KMS-11 (cell line): Measurements from ENCODE around the gene LAT.
"Not testable (repeated sequence)": the region's sequence is repeated elsewhere in the genome, so short reads cannot be mapped to it uniquely, and the experiment has no call there.

Experiments
- H2AFZ ChIP-seq: fragments of 200-600 bp; sonication (generic); 2 replicates; pipeline ENCODE4 v1.6.1; 2016; ENCODE audit warnings: antibody characterized with exemption, mixed run types, low read depth
- H3K27ac ChIP-seq: fragments of 200-600 bp; sonication (generic); 2 replicates; pipeline ENCODE4 v1.6.1; 2016; ENCODE audit warnings: mild to moderate bottlenecking, mixed run types
- H3K27me3 ChIP-seq: fragments of 200-600 bp; sonication (generic); 2 replicates; pipeline ENCODE4 v1.6.1; 2017; ENCODE audit warnings: mild to moderate bottlenecking, low read depth, mixed run types, moderate library complexity; ENCODE audit not compliant: insufficient read depth
- H3K36me3 ChIP-seq: fragments of 200-600 bp; sonication (generic); 2 replicates; pipeline ENCODE4 v1.6.1; 2017; ENCODE audit warnings: mild to moderate bottlenecking, mixed run types; ENCODE audit not compliant: insufficient read depth
- H3K4me1 ChIP-seq: fragments of 200-600 bp; sonication (generic); 2 replicates; pipeline ENCODE4 v1.6.1; 2016; ENCODE audit warnings: mild to moderate bottlenecking, low read depth, mixed run types; ENCODE audit not compliant: poor library complexity, severe bottlenecking
- H3K4me2 ChIP-seq: fragments of 200-600 bp; sonication (generic); 2 replicates; pipeline ENCODE4 v1.7.0; 2016; ENCODE audit warnings: mild to moderate bottlenecking, mixed run types
- H3K4me3 ChIP-seq: fragments of 200-600 bp; sonication (generic); IDR thresholded peaks from 2 replicates; pipeline ENCODE4 v1.6.1; 2017; ENCODE audit warnings: low read depth, low read length, mixed read lengths; ENCODE audit not compliant: insufficient read depth
- H3K79me2 ChIP-seq: fragments of 200-600 bp; sonication (generic); 2 replicates; pipeline ENCODE4 v1.6.1; 2016; ENCODE audit warnings: low read depth, mixed run types; ENCODE audit not compliant: insufficient read depth
- H3K9ac ChIP-seq: fragments of 200-600 bp; sonication (generic); 2 replicates; pipeline ENCODE4 v1.6.1; 2016; ENCODE audit warnings: mild to moderate bottlenecking, mixed run types
- H4K20me1 ChIP-seq: fragments of 200-600 bp; sonication (generic); 2 replicates; pipeline ENCODE4 v1.6.1; 2016; ENCODE audit warnings: mild to moderate bottlenecking, mixed run types; ENCODE audit not compliant: insufficient read depth
- CTCF ChIP-seq: fragments of 200-600 bp; sonication (generic); conservative IDR thresholded peaks from 2 replicates; pipeline ENCODE4 v1.6.1; 2017; ENCODE audit warnings: low read depth, mild to moderate bottlenecking, antibody characterized with exemption, low read length, moderate library complexity, mixed read lengths

Gene LAT

GRCh38 chr16:28974437-28975157, 10.3 kb upstream of the LAT start, which contains the start of gene SPNS1:
TSS of gene SPNS1 (plus strand) at chr16:28974778. CDS start at chr16:28975152, 374 bp downstream.
- peaks cover 14% of the 10 kb centered on the region for H3K4me1 ChIP-seq
- no peak for TF ChIP-seq CTCF
- H3K4me3 ChIP-seq: peak within 1 kb of the TSS; percentile 44
- no peaks in the 10 kb centered on the region for H4K20me1 ChIP-seq
- H3K79me2 ChIP-seq: no peaks in the 10 kb centered on the region
- H2AFZ ChIP-seq: peak within 1 kb of the TSS; percentile 92
- H3K27me3 ChIP-seq: no peaks in the 10 kb centered on the region
- H3K27ac ChIP-seq: peak within 1 kb of the TSS; percentile 15; the same call in 1 of the 2 replicates
- H3K4me2 ChIP-seq: peak within 1 kb of the TSS; percentile 88
- no peaks in the 10 kb centered on the region for H3K36me3 ChIP-seq
- peak within 1 kb of the TSS; percentile 72 for H3K9ac ChIP-seq

GRCh38 chr16:28975158-28975599, 9.7 kb upstream of the LAT start:
- Histone ChIP-seq H3K4me3 (peak overlapping the region; percentile 18), H3K4me2 (peak overlapping the region; percentile 88), H3K4me1 (peaks cover 14% of the 10 kb centered on the region), H2AFZ (peak overlapping the region; percentile 92), H3K27ac (no peak overlapping the region), H3K79me2 (no peaks in the 10 kb centered on the region), H3K36me3 (no peaks in the 10 kb centered on the region), H3K9ac (peak overlapping the region; percentile 72; the same call in 1 of the 2 replicates), H3K27me3 (no peaks in the 10 kb centered on the region), H4K20me1 (no peaks in the 10 kb centered on the region)
- no peak for TF ChIP-seq CTCF

DNA sequence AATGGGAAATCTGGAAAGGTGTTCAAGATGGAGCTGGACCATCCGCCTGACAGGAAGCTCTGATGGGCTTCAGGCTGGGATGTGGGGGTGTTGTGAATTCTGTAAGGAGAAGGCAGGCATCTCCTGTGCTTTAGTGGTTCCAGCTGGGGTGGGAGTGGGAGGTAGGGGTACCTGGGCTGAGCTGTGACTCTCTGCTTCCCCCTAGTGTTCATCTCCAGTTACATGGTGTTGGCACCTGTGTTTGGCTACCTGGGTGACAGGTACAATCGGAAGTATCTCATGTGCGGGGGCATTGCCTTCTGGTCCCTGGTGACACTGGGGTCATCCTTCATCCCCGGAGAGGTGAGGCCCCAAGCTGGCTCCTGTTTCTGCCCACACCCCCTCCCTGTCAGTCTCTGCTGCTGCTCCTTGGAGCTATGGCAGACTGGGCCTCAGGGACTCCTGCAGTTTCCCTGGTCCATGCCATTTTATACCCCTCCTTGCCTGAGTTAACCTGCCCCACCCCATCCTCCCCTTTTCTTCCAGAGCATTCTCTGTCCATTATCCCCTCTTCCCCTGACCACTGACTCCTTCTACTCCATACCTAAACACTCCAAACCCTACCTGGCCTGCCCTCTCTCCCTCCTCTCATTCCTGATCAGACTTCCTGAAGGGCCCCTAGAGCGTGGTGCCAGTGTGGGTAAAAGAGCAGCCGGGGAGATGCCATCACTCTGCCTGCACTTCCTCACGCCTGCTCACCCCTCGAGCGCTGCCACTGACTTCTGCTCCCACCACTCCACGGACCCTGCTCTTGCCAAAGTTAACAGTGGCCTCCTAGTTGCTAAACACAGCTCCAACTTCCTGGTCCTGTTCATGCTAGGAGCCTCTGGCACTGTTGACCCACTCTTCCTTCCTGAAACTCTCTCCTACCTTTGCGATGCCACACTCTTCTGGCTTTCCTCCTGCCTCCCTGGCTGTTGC, 6.9 kb upstream of the LAT start:
- H3K4me2 ChIP-seq: no peak overlapping the region
- no peak overlapping the region for H3K9ac ChIP-seq
- H4K20me1 ChIP-seq: no peaks in the 10 kb centered on the region
- no peak overlapping the region for H2AFZ ChIP-seq
- TF ChIP-seq CTCF: peak; percentile 79
- H3K27me3 ChIP-seq: no peaks in the 10 kb centered on the region
- no peaks in the 10 kb centered on the region for H3K79me2 ChIP-seq
- peaks cover 14% of the 10 kb centered on the region for H3K4me1 ChIP-seq
- no peak overlapping the region for H3K27ac ChIP-seq
- H3K4me3 ChIP-seq: no peak overlapping the region
- H3K36me3 ChIP-seq: no peaks in the 10 kb centered on the region

DNA sequence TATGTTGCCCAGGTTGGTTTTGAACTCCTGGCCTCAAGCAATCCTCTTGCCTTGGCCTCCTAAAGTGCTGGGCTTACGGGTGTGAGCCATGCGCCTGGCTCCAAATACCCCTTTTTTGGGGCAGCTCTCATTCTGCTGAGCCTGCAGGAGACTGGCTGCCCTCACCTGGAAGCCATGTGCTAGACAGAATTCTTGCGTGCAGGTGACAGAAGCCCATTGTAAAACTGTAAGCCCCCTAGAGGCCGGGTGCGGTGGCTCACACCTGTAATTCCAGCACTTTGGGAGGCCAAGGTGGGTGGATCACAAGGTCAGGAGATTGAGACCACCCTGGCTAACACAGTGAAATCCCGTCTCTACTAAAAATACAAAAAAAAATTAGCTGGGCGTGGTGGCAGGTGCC, 4.5 kb upstream of the LAT start:
- H3K79me2 ChIP-seq, H2AFZ ChIP-seq, H3K4me3 ChIP-seq, H3K4me2 ChIP-seq, H3K9ac ChIP-seq, H3K27ac ChIP-seq, H3K36me3 ChIP-seq, H3K27me3 ChIP-seq, H4K20me1 ChIP-seq: not testable (repeated sequence)
- H3K4me1 ChIP-seq: peaks cover 19% of the 10 kb centered on the region
